Activated effector memory CD4-positive, alpha-beta T cell treated with Interleukin-2 at 50 U/mL for 16 hours (primary cell): Measurements from ENCODE around the gene C3orf20.
"Not testable (repeated sequence)": the region's sequence is repeated elsewhere in the genome, so short reads cannot be mapped to it uniquely, and the experiment has no call there.

Experiments used
- DNase-seq: peaks from one replicate; pipeline ENCODE4 v3.0.0-alpha.2; 2020

C3orf20 gene

GRCh38 chr3:14801668-14802380 lies 126.9 kb downstream of the C3orf20 start:
- DNase-seq: no peak

- DNase-seq: no peak
These were observed 127.4 kb downstream of the C3orf20 start for GRCh38 chr3:14802381-14802731.

GRCh38 chr3:14803101-14803980 lies 128.4 kb downstream of the C3orf20 start:
- no peak for DNase-seq

GRCh38 chr3:14803981-14804834 lies 129.3 kb downstream of the C3orf20 start:
- no peak for DNase-seq

GRCh38 chr3:14804835-14805780 lies 130.2 kb downstream of the C3orf20 start:
- no peak for DNase-seq

GRCh38 chr3:14805961-14806537 lies 131.1 kb downstream of the C3orf20 start:
- DNase-seq: no peak

GRCh38 chr3:14806641-14807263 lies 131.8 kb downstream of the C3orf20 start:
- no peak for DNase-seq

GRCh38 chr3:14808025-14808424 lies 133.1 kb downstream of the C3orf20 start:
- no peak for DNase-seq

- no peak for DNase-seq
These were observed 133.7 kb downstream of the C3orf20 start for GRCh38 chr3:14808502-14809266.

GRCh38 chr3:14809611-14810010 lies 134.7 kb downstream of the C3orf20 start:
- DNase-seq: not testable (repeated sequence)

- DNase-seq: no peak
These were observed 135.3 kb downstream of the C3orf20 start for GRCh38 chr3:14810070-14810791.

- no peak for DNase-seq
These were observed 136.1 kb downstream of the C3orf20 start for GRCh38 chr3:14810801-14811661.

- no peak for DNase-seq
These were observed 136.7 kb downstream of the C3orf20 start for GRCh38 chr3:14811684-14812083.

GRCh38 chr3:14812196-14812790 lies 137.4 kb downstream of the C3orf20 start:
- no peak for DNase-seq

GRCh38 chr3:14814411-14814871 lies 139.5 kb downstream of the C3orf20 start:
- DNase-seq: no peak

GRCh38 chr3:14816359-14816758 lies 141.4 kb downstream of the C3orf20 start:
- DNase-seq: no peak

- DNase-seq: no peak
These were observed 144.0 kb downstream of the C3orf20 start, which contains the start of gene FGD5 for GRCh38 chr3:14818804-14819500. Gene FGD5, plus strand, starts transcription at chr3:14818962. Its CDS starts 110 bp downstream, at chr3:14819072.
